Myometrial cell (primary cell): ENCODE results near the gene EGF. TPM values are rescaled to one million over a fixed set of nuclear protein-coding genes. Genes with fewer than 3 reads are reported as not detected.

Source experiments
- total RNA-seq: library from RNA; depleted of rRNA; stranded (reverse); fragments of >200 nt; gene quantifications from 2 replicates; pipeline ENCODE4 v1.2.3, GENCODE V29; 2015

EGF gene
- total RNA-seq = under 0.01 and 1.9 TPM in 2 replicates

GRCh38 chr4:109912706-109913595 is at the start of gene EGF:
Gene EGF (plus strand): TSS chr4:109912883. CDS start chr4:109913336, 453 bp downstream.

Other genes with a start within 250 kb of the EGF start
- 31.0 and 35.5 TPM in 2 replicates for gene CASP6, start 209.4 kb upstream of the EGF start, total RNA-seq
- 12.8 and 13.5 TPM in 2 replicates for gene PLA2G12A, start 182.8 kb upstream of the EGF start, total RNA-seq
- 20.2 and 21.9 TPM in 2 replicates for gene CFI, start 110.9 kb upstream of the EGF start, total RNA-seq
- 5.7 and 11.0 TPM in 2 replicates for gene GAR1, start 97.1 kb upstream of the EGF start, total RNA-seq
- gene RRH, start 84.9 kb upstream of the EGF start, total RNA-seq = not detected in 2 replicates
- not detected in 2 replicates for gene LRIT3, start 64.8 kb upstream of the EGF start, total RNA-seq